Iris pigment epithelial cell (primary cell): Measurements from ENCODE around the gene BTBD19.
A peak's percentile ranks its signal among the peaks of the same experiment; 100 is the strongest.

ENCODE experiments used
- DNase-seq: peaks from one replicate; pipeline ENCODE4 v3.0.0-alpha.2; 2011; ENCODE audit warnings: low read depth

The BTBD19 gene

DNA sequence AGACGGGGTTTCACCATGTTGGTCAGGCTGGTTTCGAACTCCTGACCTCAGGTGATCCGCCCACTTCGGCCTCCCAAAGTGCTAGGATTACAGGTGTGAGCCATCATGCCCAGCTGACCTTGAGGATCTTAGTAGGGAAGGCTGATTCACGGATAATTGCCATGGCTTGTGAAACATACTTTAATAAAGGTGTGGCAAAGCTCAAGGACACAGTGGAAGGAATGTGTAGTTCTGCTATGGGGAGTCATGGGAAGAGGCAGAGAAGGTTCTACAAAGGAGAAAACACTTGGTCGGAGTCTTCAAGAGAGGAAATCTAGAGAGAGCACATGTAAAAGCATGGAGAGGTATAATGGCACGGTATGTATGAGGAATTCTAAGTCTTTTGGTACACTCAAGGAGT lies 47.4 kb downstream of the BTBD19 start:
- DNase-seq, result no peak

DNA sequence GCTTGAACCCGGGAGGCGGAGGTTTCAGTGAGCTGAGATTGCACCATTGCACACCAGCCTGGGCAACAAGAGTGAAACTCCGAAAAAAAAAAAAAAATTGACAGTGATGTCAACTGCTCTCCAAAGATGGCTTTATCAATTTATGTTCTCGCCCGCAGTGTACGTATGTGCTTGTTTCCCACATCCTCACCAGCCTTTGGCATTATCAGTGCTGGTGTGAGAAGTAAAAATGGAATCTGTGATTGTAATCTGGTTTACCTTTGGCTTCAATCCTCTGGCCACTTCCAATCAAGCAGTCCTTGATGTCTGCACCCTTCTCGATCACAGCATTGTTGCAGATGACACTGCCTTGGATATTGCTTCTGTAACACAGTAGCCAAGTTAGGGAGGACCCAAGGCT lies 49.1 kb downstream of the BTBD19 start:
- DNase-seq, result no peak

DNA sequence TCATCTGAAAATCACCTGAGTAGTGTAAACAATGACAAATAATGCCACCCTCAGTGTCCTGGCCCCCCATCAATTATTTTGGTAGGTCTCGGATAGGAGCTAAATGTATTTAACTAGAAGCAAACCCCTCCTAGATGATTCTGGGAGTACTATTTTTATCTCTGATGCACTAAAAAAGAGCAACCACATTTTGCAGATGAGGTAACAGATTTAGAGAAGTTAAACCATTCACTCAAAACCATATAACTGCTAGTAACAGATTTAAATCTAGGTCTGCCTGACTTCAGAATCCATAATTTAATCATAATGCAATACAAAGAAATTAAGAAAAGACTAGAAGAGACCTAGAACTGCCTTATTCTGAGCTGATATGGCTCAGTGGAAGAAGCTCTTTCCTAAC lies 52.0 kb downstream of the BTBD19 start:
- no peak for DNase-seq

DNA sequence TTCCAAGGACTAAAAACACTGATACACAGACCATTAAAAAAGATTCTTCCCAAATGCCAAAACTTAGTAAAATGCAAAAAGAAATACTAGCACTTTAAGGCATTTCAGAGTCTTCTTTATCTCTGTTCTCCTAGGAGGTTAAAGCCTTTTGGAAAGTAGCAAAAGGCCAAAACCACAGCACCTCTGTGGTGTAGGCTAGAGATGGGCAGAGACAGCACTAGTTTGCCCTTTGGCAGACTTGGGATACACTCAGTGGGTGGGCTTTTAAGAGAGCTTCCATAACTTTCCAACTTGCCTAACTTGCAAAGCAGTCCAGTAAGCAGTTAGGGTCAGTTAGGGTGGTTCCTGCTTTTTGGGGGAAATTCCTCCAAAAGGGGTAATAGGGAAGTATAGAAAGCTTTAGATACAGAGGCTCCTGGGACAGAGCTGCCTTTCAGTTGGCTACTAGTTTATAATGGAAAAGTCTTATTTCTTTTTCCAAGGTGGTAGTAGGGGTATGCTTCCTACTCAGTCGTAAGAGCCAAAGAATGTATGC lies 52.6 kb downstream of the BTBD19 start:
- no peak for DNase-seq

DNA sequence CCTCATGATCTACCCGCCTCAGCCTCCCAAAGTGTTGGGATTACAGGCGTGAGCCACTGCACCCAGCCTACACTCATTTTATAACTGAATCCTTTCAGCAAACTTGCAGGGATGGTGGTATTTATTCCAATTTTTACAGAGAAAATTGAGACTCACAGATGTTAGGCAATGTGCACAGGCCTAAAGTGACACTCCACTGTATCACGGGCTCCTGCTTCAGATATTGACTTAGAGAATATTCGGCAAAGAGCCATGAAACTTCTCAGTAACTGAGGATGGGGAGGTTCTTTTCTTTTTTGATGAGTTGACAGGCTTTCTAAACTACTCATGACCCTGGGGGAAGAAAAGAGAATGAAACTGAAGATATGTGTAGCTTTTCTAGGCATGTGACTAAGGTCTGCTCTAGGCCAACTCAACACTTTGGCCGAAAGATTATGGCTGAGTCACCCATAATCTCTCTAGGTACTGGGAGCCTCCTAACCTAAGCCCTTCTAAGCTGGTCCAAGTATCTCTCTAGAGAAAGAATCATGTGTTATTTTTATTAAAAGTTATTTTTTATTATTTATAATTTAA lies 54.6 kb downstream of the BTBD19 start:
- peak; percentile 72 for DNase-seq
